H1 (cell line): ENCODE measurements around the gene NEURL1B. TPM values are rescaled to one million over a fixed set of nuclear protein-coding genes. Genes with fewer than 3 reads are reported as not detected.
A peak's percentile ranks its signal among the peaks of the same experiment; 100 is the strongest.

ENCODE experiments used
- CTCF ChIA-PET: fragments of 300-600 bp; sonication (Branson Sonifier 250); formaldehyde crosslinking; loops from one replicate; lab custom pipeline; 2021; ENCODE audit not compliant: partially characterized antibody; lab: Charles Lee
- POLR2A ChIA-PET: fragments of 300-600 bp; sonication (Branson Sonifier 250); formaldehyde crosslinking; loops from one replicate; lab custom pipeline; 2021; ENCODE audit warnings: inconsistent platforms; ENCODE audit not compliant: partially characterized antibody; lab: Charles Lee
- DNase-seq, 2 experiments: peaks; one replicate each; pipeline versions ENCODE4 v3.0.0 to v3.0.0-alpha.2; 2010 to 2022; ENCODE audit warnings: low spot score in 2 of 2, low read depth in 1 of 2, mixed read lengths in 1 of 2
- FAIRE-seq: peaks from 2 replicates; lab custom pipeline; 2011; peaks lifted over from hg19 to GRCh38; lab: Jason Lieb, UNC
- H2AFZ ChIP-seq: 2 replicates; pipeline ENCODE4 v1.8.1; 2012; ENCODE audit warnings: low read length, inconsistent platforms
- H2AK5ac ChIP-seq: 2 replicates; pipeline ENCODE4 v1.6.1; 2013; ENCODE audit warnings: low read depth, low read length
- H2BK120ac ChIP-seq: replicated peaks from 2 replicates; pipeline ENCODE3; 2013; ENCODE audit warnings: low read depth, low read length, inconsistent platforms
- H2BK12ac ChIP-seq: 2 replicates; pipeline ENCODE4 v1.6.1; 2013; ENCODE audit warnings: low read depth, low read length
- H2BK15ac ChIP-seq: 2 replicates; pipeline ENCODE4 v1.6.1; 2013; ENCODE audit warnings: low read length
- H2BK20ac ChIP-seq: 2 replicates; pipeline ENCODE4 v1.6.1; 2013; ENCODE audit warnings: low read length
- H2BK5ac ChIP-seq: 2 replicates; pipeline ENCODE4 v1.6.1; 2013; ENCODE audit warnings: low read depth, low read length
- H3K14ac ChIP-seq: 2 replicates; pipeline ENCODE4 v1.6.1; 2013; ENCODE audit warnings: inconsistent platforms; ENCODE audit not compliant: insufficient read length
- H3K18ac ChIP-seq: 2 replicates; pipeline ENCODE4 v1.6.1; 2013; ENCODE audit warnings: low read length; ENCODE audit errors: extremely low read depth
- H3K23ac ChIP-seq: 2 replicates; pipeline ENCODE4 v1.6.1; 2013; ENCODE audit warnings: inconsistent platforms; ENCODE audit not compliant: insufficient read length
- H3K23me2 ChIP-seq: 2 replicates; pipeline ENCODE4 v1.6.1; 2013; ENCODE audit warnings: low read depth, low read length
- H3K27ac ChIP-seq: 2 replicates; pipeline ENCODE4 v1.6.1; 2011; ENCODE audit warnings: low read depth, low read length, inconsistent platforms
- H3K27me3 ChIP-seq, 4 experiments: replicated peaks in 1 of 4; 1 replicate in 1 of 4; 2 replicates in 3 of 4; pipeline versions ENCODE4 v1.6.1 to v1.8.1; 2011 to 2013; ENCODE audit warnings: low read length in 3 of 4, mild to moderate bottlenecking in 3 of 4, inconsistent platforms in 2 of 4, mixed read lengths in 2 of 4, moderate library complexity in 1 of 4; ENCODE audit not compliant: control insufficient read depth in 3 of 4, insufficient read depth in 3 of 4; ENCODE audit errors: extremely low read depth in 1 of 4
- H3K36me3 ChIP-seq, 4 experiments: 2 replicates each; pipeline versions ENCODE4 v1.6.1 to v1.8.1; 2011 to 2013; ENCODE audit warnings: mild to moderate bottlenecking in 4 of 4, low read length in 3 of 4, moderate library complexity in 2 of 4, control low read depth in 1 of 4, inconsistent platforms in 1 of 4; ENCODE audit not compliant: insufficient read depth in 4 of 4, control insufficient read depth in 2 of 4
- H3K4ac ChIP-seq: replicated peaks from 2 replicates; pipeline ENCODE3; 2013; ENCODE audit warnings: low read length, low read depth, mixed read lengths, inconsistent platforms; ENCODE audit not compliant: insufficient read length
- H3K4me1 ChIP-seq, 4 experiments: replicated peaks in 1 of 4; 1 replicate in 1 of 4; 2 replicates in 3 of 4; pipeline versions ENCODE4 v1.6.1 to v1.8.1; 2011 to 2013; ENCODE audit warnings: low read length in 3 of 4, inconsistent platforms in 2 of 4, mixed read lengths in 1 of 4; ENCODE audit not compliant: insufficient read depth in 4 of 4, control insufficient read depth in 3 of 4
- H3K4me2 ChIP-seq, 2 experiments: 2 replicates each; pipeline versions ENCODE4 v1.6.1 to v1.8.1; 2011 to 2013; ENCODE audit warnings: low read depth in 2 of 2, low read length in 2 of 2, control low read depth in 1 of 2, inconsistent platforms in 1 of 2, mild to moderate bottlenecking in 1 of 2; ENCODE audit not compliant: insufficient read depth in 1 of 2
- H3K4me3 ChIP-seq, 4 experiments: fragments of 200-600, 300-600 bp in 1 of 4; sonication (generic), shearing (Covaris generic), sonication (Bioruptor Twin) in 1 of 4; 2 replicates each; pipeline versions ENCODE4 v1.5.1 to v1.8.1; 2011 to 2016; ENCODE audit warnings: low read length in 4 of 4, low read depth in 3 of 4, control low read depth in 2 of 4, inconsistent platforms in 2 of 4, mild to moderate bottlenecking in 2 of 4, mixed read lengths in 1 of 4, moderate library complexity in 1 of 4; ENCODE audit not compliant: insufficient read depth in 2 of 4; ENCODE audit errors: extremely low read depth in 1 of 4
- H3K56ac ChIP-seq: replicated peaks from 2 replicates; pipeline ENCODE3; 2013; ENCODE audit warnings: low read depth, mild to moderate bottlenecking, mixed read lengths, low read length, inconsistent platforms; ENCODE audit not compliant: insufficient read length
- H3K79me1 ChIP-seq: 2 replicates; pipeline ENCODE4 v1.6.1; 2013; ENCODE audit warnings: low read depth, low read length, control low read depth
- H3K79me2 ChIP-seq, 2 experiments: 2 replicates each; pipeline versions ENCODE4 v1.6.1 to v1.8.1; 2012 to 2013; ENCODE audit warnings: low read length in 2 of 2, mild to moderate bottlenecking in 2 of 2, inconsistent platforms in 1 of 2; ENCODE audit not compliant: insufficient read depth in 2 of 2, control insufficient read depth in 1 of 2
- H3K9ac ChIP-seq, 4 experiments: replicated peaks in 1 of 4; 1 replicate in 1 of 4; 2 replicates in 3 of 4; pipeline versions ENCODE4 v1.6.1 to v1.8.1; 2011 to 2013; ENCODE audit warnings: low read depth in 3 of 4, low read length in 3 of 4, control low read depth in 2 of 4, mild to moderate bottlenecking in 2 of 4, moderate library complexity in 2 of 4, inconsistent platforms in 1 of 4; ENCODE audit errors: extremely low read depth in 1 of 4
- H3K9me3 ChIP-seq, 2 experiments: 2 replicates each; pipeline versions ENCODE4 v1.6.1 to v1.8.1; 2012 to 2013; ENCODE audit warnings: mild to moderate bottlenecking in 2 of 2, moderate library complexity in 2 of 2, control low read depth in 1 of 2, inconsistent platforms in 1 of 2, low read depth in 1 of 2, low read length in 1 of 2, mixed read lengths in 1 of 2; ENCODE audit not compliant: insufficient read depth in 2 of 2
- H4K20me1 ChIP-seq, 2 experiments: replicated peaks in 1 of 2; 2 replicates each; pipeline versions ENCODE3 to v1.8.1; 2011 to 2013; ENCODE audit warnings: inconsistent platforms in 2 of 2, low read length in 2 of 2, mild to moderate bottlenecking in 1 of 2; ENCODE audit not compliant: insufficient read depth in 2 of 2, control insufficient read depth in 1 of 2
- H4K5ac ChIP-seq: 2 replicates; pipeline ENCODE4 v1.6.1; 2013; ENCODE audit warnings: low read length, low read depth, mixed read lengths, inconsistent platforms; ENCODE audit not compliant: insufficient read length
- H4K8ac ChIP-seq: 2 replicates; pipeline ENCODE4 v1.8.0; 2013; ENCODE audit warnings: mild to moderate bottlenecking, moderate library complexity, low read length, inconsistent platforms; ENCODE audit not compliant: insufficient read depth; ENCODE audit errors: extremely low read depth
- H4K91ac ChIP-seq: replicated peaks from 2 replicates; pipeline ENCODE3; 2013; ENCODE audit warnings: low read length, mixed read lengths, inconsistent platforms; ENCODE audit not compliant: insufficient read length
- ASH2L ChIP-seq: fragments of 200-600, 300-600 bp; sonication (generic); IDR thresholded peaks from one replicate; pipeline ENCODE4 v1.7.1; 2017; ENCODE audit warnings: low read length
- FOSL1 ChIP-seq: IDR thresholded peaks from 2 replicates; pipeline ENCODE4 v1.6.1; 2011; ENCODE audit warnings: mild to moderate bottlenecking, low read depth, low read length, moderate library complexity; ENCODE audit not compliant: insufficient read depth
- HDAC6 ChIP-seq: IDR thresholded peaks from one replicate; pipeline ENCODE4 v1.7.1; 2012; ENCODE audit warnings: low read depth, mild to moderate bottlenecking, inconsistent platforms, low read length, moderate library complexity
- NANOG ChIP-seq: IDR thresholded peaks from 2 replicates; pipeline ENCODE4 v1.6.1; 2011; ENCODE audit warnings: low read length, low read depth, mild to moderate bottlenecking, inconsistent platforms; ENCODE audit not compliant: insufficient read depth, poor library complexity, severe bottlenecking
- SIRT6 ChIP-seq: IDR thresholded peaks from one replicate; pipeline ENCODE4 v1.7.1; 2012; ENCODE audit warnings: low read length, inconsistent platforms
- SP4 ChIP-seq: IDR thresholded peaks from 2 replicates; pipeline ENCODE4 v1.6.1; 2012; ENCODE audit warnings: low read length, inconsistent platforms
- TAF1 ChIP-seq: IDR thresholded peaks from 2 replicates; pipeline ENCODE4 v1.6.1; 2011; ENCODE audit warnings: mild to moderate bottlenecking, low read depth, low read length
- TCF12 ChIP-seq: IDR thresholded peaks from 2 replicates; pipeline ENCODE4 v1.6.1; 2011; ENCODE audit warnings: low read depth, mild to moderate bottlenecking, low read length
- WGBS, 2 experiments: shearing (Covaris generic) in 1 of 2; methylation state at CpG; one replicate each; pipeline versions ENCODE4 v1.1.6 to v1.1.7; 2013 to 2015; ENCODE audit warnings: low lambda C conversion rate in 2 of 2, mixed read lengths in 2 of 2, inconsistent platforms in 1 of 2, low coverage in 1 of 2, missing lambda C conversion rate in 1 of 2; ENCODE audit not compliant: insufficient replicate concordance in 2 of 2, insufficient coverage in 1 of 2, insufficient read length in 1 of 2; ENCODE audit errors: extremely low coverage in 1 of 2, missing lambda C conversion rate in 1 of 2; 5-methylcytosine and 5-hydroxymethylcytosine counted together
- polyA plus RNA-seq, 7 experiments: library from polyadenylated mRNA; depleted of rRNA in 3 of 7; stranded (reverse) in 5 of 7; unstranded in 2 of 7; fragments of >200 nt in 5 of 7; fragments of 200-250 nt in 2 of 7; gene quantifications; 1 replicate in 5 of 7; 2 replicates in 1 of 7; 4 replicates in 1 of 7; pipeline versions ENCODE4 v1.2.1 to v1.2.3, GENCODE V29; 2011 to 2013; ENCODE audit warnings: missing spikeins in 2 of 7, mixed read lengths in 2 of 7
- total RNA-seq: library from RNA; stranded (reverse); fragmentation: NEBNext Ultra II Directional; extraction: Animal tissue kit (Norgen Biotek cat#: 25700); gene quantifications from 2 replicates; pipeline ENCODE4 v1.2.1, GENCODE V29; 2021
- TF ChIP-seq, protein P1 (sequence below): IDR thresholded peaks from 2 replicates; pipeline ENCODE4 v1.6.1; 2011; ENCODE audit warnings: low read length, improper control_type of control experiment

Gene NEURL1B
- total and polyA plus RNA-seq, 2 of the 8 experiments (the other 6 are each of a cell fraction or from before 2014, with no cell fraction given): 3.3 to 6.1 TPM

DNA sequence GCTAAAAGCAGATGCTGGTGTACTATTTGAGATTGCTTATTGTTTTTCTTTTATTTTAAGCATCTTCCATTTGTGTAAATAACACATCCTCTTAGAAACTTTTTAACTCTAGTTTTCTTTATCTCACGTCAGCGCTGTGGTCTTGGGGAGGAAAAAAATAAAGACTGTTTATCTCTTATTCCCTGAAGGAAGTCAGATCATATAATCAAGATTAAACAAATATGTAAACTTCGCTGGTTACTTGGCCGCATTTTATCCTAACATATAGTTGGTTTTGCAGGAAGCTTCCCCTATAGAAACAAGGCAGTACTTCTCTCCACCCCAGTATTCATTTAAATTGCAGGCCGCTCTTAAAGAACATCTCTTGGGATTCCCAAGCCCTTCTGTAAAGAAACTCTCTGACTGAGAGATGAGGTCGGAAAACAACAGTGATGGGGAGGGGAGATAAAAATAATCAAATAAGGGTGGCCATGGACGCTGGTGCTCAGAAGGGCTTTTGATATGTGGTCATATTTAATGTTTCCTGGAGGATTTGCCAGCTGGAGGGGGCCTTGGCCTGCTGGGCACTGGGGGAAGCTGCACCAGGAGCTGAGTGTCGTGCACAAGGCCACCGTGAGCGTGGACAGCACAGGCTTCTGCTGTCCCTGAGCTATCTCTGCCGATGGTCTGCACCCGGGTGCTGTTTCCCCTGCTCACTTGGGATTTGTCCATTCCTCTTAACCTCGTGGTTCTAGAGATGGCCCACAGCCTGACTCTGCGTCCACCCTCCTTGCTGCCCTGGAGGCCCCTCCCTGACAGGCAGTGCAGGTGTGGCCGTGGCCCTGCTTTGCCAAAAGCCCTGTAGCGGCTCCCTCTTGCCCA lies 23.8 kb downstream of the NEURL1B start:
- CTCF ChIA-PET: interaction anchor here (0.6 to 17.9 kb wide), 12 partner anchors 19 to 204 kb away, joined by 3 to 176 read pairs (median 4); partner anchors contain the start of gene NEURL1B
- Histone ChIP-seq H3K27me3 (no peaks in the 10 kb centered on the region), H4K8ac (peak overlapping the region; percentile 17; the same call in 1 of the 2 replicates), H3K23ac (no peak overlapping the region), H3K23me2 (no peaks in the 10 kb centered on the region), H3K9me3 (no peaks in the 10 kb centered on the region), H2BK20ac (no peak overlapping the region), H4K5ac (no peak overlapping the region), H3K36me3 (no peaks in the 10 kb centered on the region), H4K91ac (no peak overlapping the region), H3K4me3 (no peak overlapping the region), H2BK15ac (no peak overlapping the region), H3K4me2 (no peak overlapping the region), H2BK5ac (no peak overlapping the region), H4K20me1 (no peaks in the 10 kb centered on the region), H3K56ac (no peak overlapping the region), H2BK12ac (no peak overlapping the region), H3K14ac (no peak overlapping the region), H3K27ac (no peak overlapping the region), H3K79me1 (peaks cover 2% of the 10 kb centered on the region; the same call in 1 of the 2 replicates), H3K9ac (no peak overlapping the region), H3K18ac (no peak overlapping the region), H2AK5ac (no peak overlapping the region), H3K4ac (no peak overlapping the region), H2BK120ac (no peak overlapping the region), H2AFZ (no peak overlapping the region), H3K79me2 (no peaks in the 10 kb centered on the region), H3K4me1 (peaks cover 0 to 2% (median 0%) of the 10 kb centered on the region in 4 experiments; a peak in 1 of 7 replicates)
- POLR2A ChIA-PET: no interaction called here
- DNase-seq (no peak), FAIRE-seq (no peak)
- 85% methylated on average over 16 of the region's 16 CpGs; no CpG with 5 or more reads in 1 of the 2 experiments for WGBS, 2 experiments
- TF ChIP-seq SIRT6: no peak
- no peak for TF ChIP-seq ASH2L
- no peak for TF ChIP-seq FOSL1
- no peak for TF ChIP-seq TAF1
- no peak for TF ChIP-seq NANOG
- TF ChIP-seq HDAC6: no peak
- no peak for TF ChIP-seq SP4
- TF ChIP-seq, protein P1, sequence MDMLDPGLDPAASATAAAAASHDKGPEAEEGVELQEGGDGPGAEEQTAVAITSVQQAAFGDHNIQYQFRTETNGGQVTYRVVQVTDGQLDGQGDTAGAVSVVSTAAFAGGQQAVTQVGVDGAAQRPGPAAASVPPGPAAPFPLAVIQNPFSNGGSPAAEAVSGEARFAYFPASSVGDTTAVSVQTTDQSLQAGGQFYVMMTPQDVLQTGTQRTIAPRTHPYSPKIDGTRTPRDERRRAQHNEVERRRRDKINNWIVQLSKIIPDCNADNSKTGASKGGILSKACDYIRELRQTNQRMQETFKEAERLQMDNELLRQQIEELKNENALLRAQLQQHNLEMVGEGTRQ: no peak
- no peak for TF ChIP-seq TCF12
